GM12872 (cell line): Measurements from ENCODE around the gene NFKBIE.

Experiments used
- CTCF ChIP-seq: IDR thresholded peaks from 3 replicates; pipeline ENCODE4 v1.5.1; 2011; ENCODE audit warnings: low read depth, mild to moderate bottlenecking, low read length, moderate library complexity; ENCODE audit not compliant: insufficient read depth

Gene NFKBIE

GRCh38 chr6:44265007-44265721 lies at the start of gene NFKBIE:
NFKBIE (minus strand) TSS chr6:44265551; CDS start chr6:44265346, 205 bp downstream.
- peak; percentile 42 for TF ChIP-seq CTCF

GRCh38 chr6:44312901-44313788 lies 47.8 kb upstream of the NFKBIE start, which contains the start of gene AARS2:
AARS2 (minus strand) TSS chr6:44313347; CDS start chr6:44313323, 24 bp downstream.
- peak; percentile 99 for TF ChIP-seq CTCF

- TF ChIP-seq CTCF: no peak
Measured at GRCh38 chr6:44311767-44312166, 46.4 kb upstream of the NFKBIE start.

- no peak for TF ChIP-seq CTCF
Measured at GRCh38 chr6:44311304-44311703, 46.0 kb upstream of the NFKBIE start.

GRCh38 chr6:44310241-44310640 lies 44.9 kb upstream of the NFKBIE start:
- no peak for TF ChIP-seq CTCF

- TF ChIP-seq CTCF: no peak
Measured at GRCh38 chr6:44309631-44310030, 44.3 kb upstream of the NFKBIE start.

- no peak for TF ChIP-seq CTCF
Measured at GRCh38 chr6:44309092-44309491, 43.7 kb upstream of the NFKBIE start.
